Thymus (tissue), 11 donors: Measurements from ENCODE around the gene COL4A1. TPM values are rescaled to one million over a fixed set of nuclear protein-coding genes. Genes with fewer than 3 reads are reported as not detected.

Experiments
- DNase-seq, 9 donors: peaks; one replicate each; pipeline ENCODE4 v3.0.0-alpha.2; 2013; ENCODE audit warnings: low spot score in 9 of 9, low read depth in 6 of 9, missing footprints in 1 of 9
- H3K27ac ChIP-seq, 2 donors: one replicate each; pipeline ENCODE4 v1.5.1; 2013; ENCODE audit warnings: control low read depth in 1 of 2, low read depth in 1 of 2, low read length in 1 of 2, mild to moderate bottlenecking in 1 of 2, moderate library complexity in 1 of 2
- H3K27me3 ChIP-seq, 2 donors: one replicate each; pipeline ENCODE4 v1.5.1; 2013; ENCODE audit warnings: low read length in 1 of 2; ENCODE audit not compliant: control insufficient read depth in 2 of 2, insufficient read depth in 1 of 2
- H3K36me3 ChIP-seq, 2 donors: one replicate each; pipeline ENCODE4 v1.5.1; 2013; ENCODE audit warnings: low read length in 1 of 2, mild to moderate bottlenecking in 1 of 2, moderate library complexity in 1 of 2; ENCODE audit not compliant: control insufficient read depth in 2 of 2, insufficient read depth in 2 of 2
- H3K4me1 ChIP-seq, 2 donors: one replicate each; pipeline ENCODE4 v1.5.1; 2013; ENCODE audit warnings: low read length in 2 of 2; ENCODE audit not compliant: control insufficient read depth in 2 of 2, insufficient read depth in 2 of 2
- H3K4me3 ChIP-seq, 2 donors: one replicate each; pipeline ENCODE4 v1.5.1; 2013; ENCODE audit warnings: low read length in 2 of 2, control low read depth in 1 of 2, mild to moderate bottlenecking in 1 of 2
- H3K9me3 ChIP-seq, 2 donors: one replicate each; pipeline ENCODE4 v1.5.1; 2013; ENCODE audit warnings: low read length in 1 of 2, mild to moderate bottlenecking in 1 of 2; ENCODE audit not compliant: control insufficient read depth in 2 of 2, insufficient read depth in 1 of 2
- WGBS: extraction: QIAGEN DNeasy Blood & Tissue Kit; methylation state at CpG from one replicate; pipeline ENCODE4 v1.1.7; 2013; 5-methylcytosine and 5-hydroxymethylcytosine counted together
- polyA plus RNA-seq: library from polyadenylated mRNA; stranded (reverse); fragments of 200-250 nt; gene quantifications from one replicate; pipeline ENCODE4 v1.2.3, GENCODE V29; 2013
- total RNA-seq: library from RNA; stranded (reverse); fragments of 120-200 nt; gene quantifications from one replicate; pipeline ENCODE4 v1.2.4, GENCODE V29; 2013
- donor health status: healthy.

Gene COL4A1
- total and polyA plus RNA-seq, 2 donors: 63.0 to 95.2 TPM

DNA sequence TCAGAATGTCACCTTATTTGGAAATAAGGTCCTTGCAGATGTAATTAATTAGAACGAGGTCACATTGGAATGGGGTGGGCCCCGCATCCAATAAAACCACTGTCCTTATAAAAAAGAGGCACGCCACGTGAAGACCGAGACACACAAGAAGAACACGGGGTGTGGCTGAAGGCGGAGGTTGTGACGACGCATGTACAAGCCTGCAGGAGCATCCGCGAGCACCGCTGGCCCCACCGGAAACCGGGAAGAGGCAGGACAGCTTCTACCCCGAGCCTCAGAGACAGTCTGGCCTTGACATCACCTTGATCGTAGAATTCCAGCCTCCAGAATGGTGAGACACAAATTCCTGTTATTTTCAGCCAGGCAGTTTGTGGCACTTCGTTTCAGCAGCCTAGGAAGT is 177.9 kb downstream of the COL4A1 start:
- Histone ChIP-seq H3K27ac (no peak overlapping the region), H3K4me3 (no peak overlapping the region), H3K27me3 (peaks cover 0 to 28% of the 10 kb centered on the region in 2 donors), H3K4me1 (no peaks in the 10 kb centered on the region), H3K36me3 (no peaks in the 10 kb centered on the region), H3K9me3 (no peaks in the 10 kb centered on the region)
- 94% methylated on average over 17 of the region's 17 CpGs for WGBS
- no peak for DNase-seq

DNA sequence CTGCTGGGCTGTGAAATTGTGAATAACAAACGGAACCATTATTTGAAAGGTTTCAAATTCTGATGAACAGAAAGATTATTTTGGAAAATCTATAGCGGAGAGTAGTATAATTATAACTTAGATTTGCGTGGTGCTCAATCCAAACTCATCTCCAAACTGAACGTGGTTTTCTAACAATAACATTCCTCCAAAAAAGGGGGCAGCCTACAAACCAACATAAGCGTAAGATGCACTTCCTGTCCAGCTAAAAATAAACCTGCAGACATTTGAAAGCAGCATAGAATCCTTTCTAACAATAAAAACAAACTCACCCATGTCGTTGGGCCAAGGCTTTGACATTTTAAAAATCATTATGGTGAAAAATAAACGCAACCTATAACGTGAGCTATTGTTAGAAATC is 178.4 kb downstream of the COL4A1 start:
- no peak for DNase-seq
- Histone ChIP-seq H3K27me3 (peaks cover 0 to 29% of the 10 kb centered on the region in 2 donors), H3K4me3 (no peak overlapping the region), H3K27ac (no peak overlapping the region), H3K4me1 (no peaks in the 10 kb centered on the region), H3K9me3 (no peaks in the 10 kb centered on the region), H3K36me3 (no peaks in the 10 kb centered on the region)
- 73% methylated on average over 8 of the region's 8 CpGs for WGBS

DNA sequence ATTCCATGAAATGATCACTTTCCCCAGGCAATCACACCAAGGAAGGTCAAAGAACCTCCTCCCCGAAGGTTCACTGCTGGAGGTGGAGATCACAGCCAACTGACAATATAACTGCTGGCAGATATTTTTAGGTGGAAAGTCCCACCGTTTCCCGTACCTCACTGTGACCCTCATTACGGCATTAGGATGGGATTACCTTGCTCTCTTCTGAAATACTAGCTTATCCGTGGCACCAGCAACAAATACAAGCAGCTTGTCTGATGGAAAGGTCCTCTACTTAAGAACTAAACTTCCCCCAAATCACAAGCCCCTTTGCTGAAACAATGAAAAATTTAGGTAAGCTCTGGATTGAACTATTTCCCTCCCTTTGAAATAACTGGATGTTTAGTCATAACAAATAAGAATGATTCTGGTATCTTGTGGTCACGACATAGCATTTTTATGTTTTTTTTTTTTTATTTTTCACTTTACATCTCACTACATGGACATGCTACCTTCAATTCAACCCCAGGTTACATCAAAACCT is 178.9 kb downstream of the COL4A1 start:
- WGBS: 74% methylated on average over 6 of the region's 6 CpGs

GRCh38 chr13:110126391-110126961 is 180.5 kb downstream of the COL4A1 start:
- Histone ChIP-seq H3K27ac (no peak overlapping the region), H3K36me3 (no peaks in the 10 kb centered on the region), H3K9me3 (no peaks in the 10 kb centered on the region), H3K4me1 (no peaks in the 10 kb centered on the region), H3K4me3 (no peak overlapping the region), H3K27me3 (peaks cover 0 to 35% of the 10 kb centered on the region in 2 donors)
- 36% methylated on average over 12 of the region's 12 CpGs for WGBS
- no peak for DNase-seq

More for the DNA sequence above, 178.9 kb downstream of the COL4A1 start:
- DNase-seq: no peak
- H3K36me3 ChIP-seq: no peaks in the 10 kb centered on the region
- H3K4me3 ChIP-seq: no peak overlapping the region
- peaks cover 0 to 34% of the 10 kb centered on the region in 2 donors for H3K27me3 ChIP-seq
- no peaks in the 10 kb centered on the region for H3K9me3 ChIP-seq
- H3K27ac ChIP-seq: no peak overlapping the region
- no peaks in the 10 kb centered on the region for H3K4me1 ChIP-seq

DNA sequence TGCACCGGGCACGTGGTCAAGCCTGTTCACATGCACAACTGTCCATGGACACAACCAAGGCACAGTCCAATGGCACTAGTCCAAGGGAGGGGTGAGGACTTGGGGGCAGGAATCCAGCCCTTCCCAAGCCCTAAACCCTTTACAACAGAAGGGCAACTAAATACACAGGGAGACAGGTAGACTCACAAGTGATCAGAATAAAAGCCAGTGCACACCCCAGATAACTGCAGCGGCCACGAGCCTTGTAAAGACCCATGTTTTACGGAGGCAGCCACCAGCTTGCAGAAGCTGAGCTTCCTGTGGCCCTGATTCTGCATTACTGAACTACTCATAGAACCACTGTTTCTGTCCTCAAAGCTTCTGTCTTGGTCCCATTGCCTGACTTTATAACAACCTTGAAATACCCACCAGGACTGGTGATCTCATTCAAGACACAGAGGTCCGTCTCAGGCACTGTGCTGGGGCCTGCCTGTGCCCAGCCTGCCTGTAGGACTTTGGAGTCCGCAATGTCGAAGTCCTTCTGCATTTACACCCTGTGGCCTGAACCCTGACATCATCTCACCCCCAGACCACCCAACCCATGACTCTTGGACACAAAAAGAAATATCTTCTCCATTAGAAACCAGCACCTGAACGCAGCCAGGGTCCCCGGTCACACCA is 181.2 kb downstream of the COL4A1 start:
- H3K36me3 ChIP-seq: no peaks in the 10 kb centered on the region
- no peak overlapping the region for H3K4me3 ChIP-seq
- peaks cover 0 to 35% of the 10 kb centered on the region in 2 donors for H3K27me3 ChIP-seq
- H3K9me3 ChIP-seq: no peaks in the 10 kb centered on the region
- no peak overlapping the region for H3K27ac ChIP-seq
- WGBS: 94% methylated on average over 10 of the region's 10 CpGs
- H3K4me1 ChIP-seq: no peaks in the 10 kb centered on the region
- no peak for DNase-seq

- Histone ChIP-seq H3K36me3 (no peaks in the 10 kb centered on the region), H3K4me3 (no peak overlapping the region), H3K27me3 (peaks cover 0 to 39% of the 10 kb centered on the region in 2 donors), H3K4me1 (no peaks in the 10 kb centered on the region), H3K9me3 (no peaks in the 10 kb centered on the region), H3K27ac (no peak overlapping the region)
- 96% methylated on average over 10 of the region's 10 CpGs for WGBS
- no peak for DNase-seq
Measured at GRCh38 chr13:110125157-110125556, 181.8 kb downstream of the COL4A1 start.

DNA sequence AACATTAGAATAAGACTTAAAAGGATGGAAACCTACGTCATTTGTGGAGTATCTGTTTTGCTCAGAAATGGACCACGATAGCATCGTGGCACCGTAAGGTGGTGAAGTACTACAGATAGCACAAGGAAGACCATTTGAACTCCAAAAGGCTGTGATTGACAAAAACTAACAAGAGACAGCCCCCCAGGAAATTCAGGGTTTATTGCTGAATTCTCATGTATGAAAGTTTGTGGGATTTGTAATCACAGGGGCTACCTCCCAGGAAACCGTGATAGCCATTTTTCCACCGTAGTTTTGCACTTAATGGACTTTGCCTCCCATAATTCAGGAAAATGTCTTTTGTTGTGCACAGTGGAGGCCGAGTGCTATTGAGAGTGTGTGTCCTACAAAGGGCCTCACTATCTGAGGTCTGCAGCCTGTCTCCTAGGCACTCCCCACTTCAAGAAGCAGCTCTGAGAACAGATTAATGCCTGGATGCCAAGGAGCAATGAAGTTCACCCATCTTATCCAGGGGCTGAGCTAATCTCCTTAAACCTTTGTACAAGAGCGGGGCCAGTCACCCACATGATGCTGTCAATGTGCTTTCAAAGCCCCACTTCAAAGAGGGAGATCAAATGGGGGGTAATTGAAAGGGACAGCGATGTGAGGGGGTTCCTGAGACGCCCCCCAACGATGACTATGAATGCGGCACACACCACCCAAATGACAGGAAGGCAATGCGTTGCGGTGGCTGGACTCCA is 182.6 kb downstream of the COL4A1 start:
- DNase-seq: no peak
- no peak overlapping the region for H3K27ac ChIP-seq
- H3K4me1 ChIP-seq: no peaks in the 10 kb centered on the region
- no peaks in the 10 kb centered on the region for H3K36me3 ChIP-seq
- H3K9me3 ChIP-seq: no peaks in the 10 kb centered on the region
- 63% methylated on average over 14 of the region's 14 CpGs for WGBS
- H3K4me3 ChIP-seq: no peak overlapping the region
- peaks cover 0 to 40% of the 10 kb centered on the region in 2 donors for H3K27me3 ChIP-seq

DNA sequence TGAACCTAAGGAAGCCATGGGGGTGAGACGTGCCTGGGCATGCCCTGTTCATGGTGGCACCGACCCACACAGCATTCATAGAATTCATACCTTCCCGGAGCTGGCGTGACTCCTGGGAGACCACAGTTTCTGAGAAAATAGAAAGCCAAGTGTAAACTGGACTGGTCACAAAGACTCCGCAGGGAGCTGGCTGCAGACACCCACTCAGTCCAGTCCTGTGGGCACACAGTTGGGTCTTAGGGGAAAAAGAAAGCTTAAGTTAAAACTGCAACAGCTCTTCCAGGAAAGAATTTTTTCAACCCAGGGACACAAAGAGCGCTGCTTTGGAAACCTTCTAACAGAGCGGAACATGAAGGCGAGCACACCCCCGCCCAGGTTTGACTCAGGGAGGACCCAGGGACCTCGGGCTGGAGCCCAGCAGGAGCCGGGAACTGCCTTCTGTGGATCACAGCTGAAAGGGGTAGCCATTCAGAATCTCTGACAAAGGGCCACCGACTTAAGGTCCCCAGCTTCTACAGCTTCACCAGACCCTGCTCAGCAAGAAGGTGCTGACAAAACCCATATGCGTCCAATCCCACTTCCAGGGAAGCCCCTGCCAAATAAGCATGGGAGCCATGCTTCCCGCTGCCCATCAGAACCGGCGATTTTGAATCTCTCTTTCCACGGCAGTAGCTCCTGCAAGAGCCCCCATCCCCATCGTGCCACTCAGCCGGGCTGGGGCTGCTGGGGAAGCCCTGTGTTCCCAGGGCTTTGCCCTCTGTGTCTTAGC is 183.7 kb downstream of the COL4A1 start:
- Histone ChIP-seq H3K4me3 (no peak overlapping the region), H3K9me3 (no peaks in the 10 kb centered on the region), H3K36me3 (no peaks in the 10 kb centered on the region), H3K27ac (no peak overlapping the region), H3K4me1 (no peaks in the 10 kb centered on the region), H3K27me3 (peaks cover 0 to 40% of the 10 kb centered on the region in 2 donors)
- DNase-seq: no peak
- WGBS: 92% methylated on average over 19 of the region's 19 CpGs
